Upper lobe of left lung (tissue), 6 donors: ENCODE data around the gene ACP5. TPM values are rescaled to one million over a fixed set of nuclear protein-coding genes. Genes with fewer than 3 reads are reported as not detected.

ENCODE experiments used
- ATAC-seq, 2 donors: fragments of 200-7000 bp; cut with Tn5 transposase; one replicate each; pipeline ENCODE4 v1.9.1; 2022; ENCODE audit warnings: mild to moderate bottlenecking in 2 of 2, moderate library complexity in 2 of 2; ENCODE audit not compliant: low FRiP score in 2 of 2
- DNase-seq, 2 donors: peaks; one replicate each; pipeline ENCODE4 v3.0.0-alpha.2; 2019 to 2020
- H3K27ac ChIP-seq, 4 donors: fragments of 200-600 bp; sonication (generic); one replicate each; pipeline ENCODE4 v1.5.1; 2016 to 2019
- H3K27me3 ChIP-seq, 4 donors: fragments of 200-600 bp; sonication (generic); one replicate each; pipeline ENCODE4 v1.5.1; 2017 to 2019
- H3K36me3 ChIP-seq, 4 donors: fragments of 200-600 bp; sonication (generic); one replicate each; pipeline ENCODE4 v1.5.1; 2016 to 2019
- H3K4me1 ChIP-seq, 4 donors: fragments of 200-600 bp; sonication (generic); one replicate each; pipeline ENCODE4 v1.5.1; 2018 to 2019
- H3K4me3 ChIP-seq, 4 donors: fragments of 200-600 bp; sonication (generic); one replicate each; pipeline ENCODE4 v1.5.1; 2017 to 2019; ENCODE audit warnings: mild to moderate bottlenecking in 2 of 4, moderate library complexity in 1 of 4
- H3K9me3 ChIP-seq, 4 donors: fragments of 200-600 bp; sonication (generic); one replicate each; pipeline ENCODE4 v1.5.1; 2018 to 2019
- EP300 ChIP-seq, 4 donors: sonication (generic); formaldehyde crosslinking; IDR thresholded peaks; one replicate each; pipeline ENCODE4 v1.5.1; 2017; ENCODE audit warnings: antibody characterized with exemption in 4 of 4, control low read depth in 2 of 4
- POLR2A ChIP-seq, 4 donors: fragments of 450-650 bp; IDR thresholded peaks; one replicate each; pipeline ENCODE4 v1.5.1; 2016 to 2017; ENCODE audit warnings: antibody characterized with exemption in 4 of 4, mild to moderate bottlenecking in 2 of 4
- POLR2AphosphoS5 ChIP-seq, 2 donors: sonication (generic); formaldehyde crosslinking; IDR thresholded peaks; one replicate each; pipeline ENCODE4 v1.5.1; 2017; ENCODE audit warnings: antibody characterized with exemption in 2 of 2
- WGBS, 2 donors: methylation state at CpG; one replicate each; pipeline ENCODE4 v1.1.5; 2017 to 2018; 5-methylcytosine and 5-hydroxymethylcytosine counted together
- total RNA-seq, 6 donors: library from RNA; depleted of rRNA in 4 of 6; stranded (reverse); fragments of >200 nt in 4 of 6; gene quantifications; one replicate each; pipeline versions ENCODE4 v1.1.0 to v1.2.1, GENCODE V29; 2016 to 2021
- TF ChIP-seq, protein P1 (sequence below), 6 experiments: fragments of 450-650 bp in 4 of 6; fragments of 200-600 bp in 2 of 6; sonication (generic) in 2 of 6; IDR thresholded peaks; one replicate each; pipeline ENCODE4 v1.5.1; 2016 to 2019; ENCODE audit warnings: antibody characterized with exemption in 6 of 6
- donor health status: DM: no; HTN: no; CAD: no; lungs with moderate emphysema.
- donor health status: DM: no; HTN: yes; CAD: no; lungs with severe emphysema.

ACP5 gene
- total RNA-seq, 6 donors from 2014 or later, result 169 to 650 (median 349) TPM

DNA sequence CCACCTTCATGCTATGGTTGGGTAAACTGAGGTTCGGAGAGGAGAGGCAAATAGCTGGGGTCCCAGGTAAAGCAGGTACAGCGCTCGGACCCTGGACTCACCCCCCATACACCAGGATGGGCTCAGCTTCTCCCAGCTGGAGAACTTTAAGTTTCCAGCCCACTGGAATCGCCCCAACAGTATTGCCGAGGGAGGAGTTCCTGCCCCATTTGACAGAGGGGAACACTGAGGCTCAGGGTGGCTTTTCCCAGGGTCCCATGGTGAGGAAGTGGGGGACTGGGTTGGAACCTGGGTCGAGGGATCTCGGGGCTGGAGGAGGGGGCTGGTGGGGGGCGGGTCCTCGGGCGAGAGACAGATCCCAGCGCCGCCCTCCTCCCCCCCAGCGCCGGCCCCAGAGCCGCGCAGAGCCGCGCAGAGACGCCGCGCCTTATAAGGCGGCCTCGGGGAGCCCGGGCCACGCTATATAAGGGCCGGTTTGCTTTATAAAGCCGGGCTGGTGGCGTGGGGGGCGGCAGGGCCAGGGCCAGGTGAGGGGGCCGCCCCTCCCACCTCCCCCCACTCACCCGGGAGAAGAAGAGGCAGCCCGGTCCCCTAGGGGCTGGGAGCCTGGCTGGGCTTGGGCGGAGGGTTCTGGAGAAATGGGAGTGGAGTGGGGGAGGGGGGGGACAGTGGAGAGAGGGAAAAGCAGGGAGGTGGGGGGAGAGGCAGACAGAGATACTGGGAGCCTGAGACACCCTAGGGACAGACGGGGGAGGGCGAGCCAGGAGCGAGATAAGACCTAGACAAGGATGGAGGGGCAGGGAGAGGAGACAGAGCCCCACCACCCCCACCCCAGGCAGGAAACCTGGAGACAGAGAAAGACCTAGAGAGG, 37.7 kb downstream of the ACP5 start:
- Histone ChIP-seq H3K9me3 (no peaks in the 10 kb centered on the region), H3K27me3 (peaks cover 0 to 13% (median 9%) of the 10 kb centered on the region in 4 donors), H3K4me1 (peaks cover 10 to 16% (median 16%) of the 10 kb centered on the region in 4 donors), H3K4me3 (peak overlapping the region in 3 of 4 donors; percentile 20 to 40 (median 23)), H3K36me3 (no peaks in the 10 kb centered on the region), H3K27ac (peak overlapping the region; percentile 6 to 77 (median 54))
- ATAC-seq, result no peak
- 24 to 25% methylated on average over 17 to 18 of the region's 36 CpGs for WGBS, 2 donors
- TF ChIP-seq POLR2AphosphoS5 (IDR thresholded peaks at IDR 0.05) (no peak), POLR2A (IDR thresholded peaks at IDR 0.05) (no peak), EP300 (IDR thresholded peaks at IDR 0.05) (no peak)
- TF ChIP-seq, protein P1, sequence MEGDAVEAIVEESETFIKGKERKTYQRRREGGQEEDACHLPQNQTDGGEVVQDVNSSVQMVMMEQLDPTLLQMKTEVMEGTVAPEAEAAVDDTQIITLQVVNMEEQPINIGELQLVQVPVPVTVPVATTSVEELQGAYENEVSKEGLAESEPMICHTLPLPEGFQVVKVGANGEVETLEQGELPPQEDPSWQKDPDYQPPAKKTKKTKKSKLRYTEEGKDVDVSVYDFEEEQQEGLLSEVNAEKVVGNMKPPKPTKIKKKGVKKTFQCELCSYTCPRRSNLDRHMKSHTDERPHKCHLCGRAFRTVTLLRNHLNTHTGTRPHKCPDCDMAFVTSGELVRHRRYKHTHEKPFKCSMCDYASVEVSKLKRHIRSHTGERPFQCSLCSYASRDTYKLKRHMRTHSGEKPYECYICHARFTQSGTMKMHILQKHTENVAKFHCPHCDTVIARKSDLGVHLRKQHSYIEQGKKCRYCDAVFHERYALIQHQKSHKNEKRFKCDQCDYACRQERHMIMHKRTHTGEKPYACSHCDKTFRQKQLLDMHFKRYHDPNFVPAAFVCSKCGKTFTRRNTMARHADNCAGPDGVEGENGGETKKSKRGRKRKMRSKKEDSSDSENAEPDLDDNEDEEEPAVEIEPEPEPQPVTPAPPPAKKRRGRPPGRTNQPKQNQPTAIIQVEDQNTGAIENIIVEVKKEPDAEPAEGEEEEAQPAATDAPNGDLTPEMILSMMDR (IDR thresholded peaks at IDR 0.05), result no peak
- DNase-seq, result peak in 1 of 2 donors; percentile 78

DNA sequence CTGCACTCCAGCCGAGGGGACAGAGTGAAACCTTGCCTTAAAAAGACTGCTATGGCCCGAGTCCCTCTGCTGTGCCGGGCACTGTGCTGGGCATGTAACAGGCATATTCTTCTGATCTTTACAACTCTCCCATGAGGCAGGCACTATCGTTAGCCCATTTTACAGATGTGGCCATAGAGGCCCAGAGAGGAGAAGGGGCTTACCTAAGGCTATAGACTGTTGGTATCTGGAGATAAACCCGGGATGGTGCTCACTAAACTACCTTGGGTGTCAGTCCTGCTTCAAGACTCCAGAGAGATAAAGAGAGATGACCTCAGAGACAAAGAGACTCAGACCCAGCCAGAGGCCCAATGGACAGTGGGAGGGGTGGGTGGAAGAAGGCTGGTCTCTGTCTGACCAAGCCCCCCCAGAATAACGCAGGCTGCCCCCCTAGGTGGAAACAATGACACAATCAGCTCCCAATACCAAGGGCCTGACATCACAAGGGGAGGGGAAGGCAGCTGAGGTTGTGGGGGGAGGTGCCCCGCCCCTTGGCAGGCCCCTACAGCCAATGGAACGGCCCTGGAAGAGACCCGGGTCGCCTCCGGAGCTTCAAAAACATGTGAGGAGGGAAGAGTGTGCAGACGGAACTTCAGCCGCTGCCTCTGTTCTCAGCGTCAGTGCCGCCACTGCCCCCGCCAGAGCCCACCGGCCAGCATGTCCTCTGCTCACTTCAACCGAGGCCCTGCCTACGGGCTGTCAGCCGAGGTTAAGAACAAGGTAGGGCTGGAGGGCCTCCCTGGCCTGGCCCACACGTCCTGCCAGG, 39.0 kb downstream of the ACP5 start, which contains the start of gene CNN1:
TSS of gene CNN1 (plus strand) at position 620 of the 805 bp plus-strand sequence. CDS start at position 697, 77 bp downstream.
- peaks cover 0 to 13% (median 9%) of the 10 kb centered on the region in 4 donors for H3K27me3 ChIP-seq

DNA sequence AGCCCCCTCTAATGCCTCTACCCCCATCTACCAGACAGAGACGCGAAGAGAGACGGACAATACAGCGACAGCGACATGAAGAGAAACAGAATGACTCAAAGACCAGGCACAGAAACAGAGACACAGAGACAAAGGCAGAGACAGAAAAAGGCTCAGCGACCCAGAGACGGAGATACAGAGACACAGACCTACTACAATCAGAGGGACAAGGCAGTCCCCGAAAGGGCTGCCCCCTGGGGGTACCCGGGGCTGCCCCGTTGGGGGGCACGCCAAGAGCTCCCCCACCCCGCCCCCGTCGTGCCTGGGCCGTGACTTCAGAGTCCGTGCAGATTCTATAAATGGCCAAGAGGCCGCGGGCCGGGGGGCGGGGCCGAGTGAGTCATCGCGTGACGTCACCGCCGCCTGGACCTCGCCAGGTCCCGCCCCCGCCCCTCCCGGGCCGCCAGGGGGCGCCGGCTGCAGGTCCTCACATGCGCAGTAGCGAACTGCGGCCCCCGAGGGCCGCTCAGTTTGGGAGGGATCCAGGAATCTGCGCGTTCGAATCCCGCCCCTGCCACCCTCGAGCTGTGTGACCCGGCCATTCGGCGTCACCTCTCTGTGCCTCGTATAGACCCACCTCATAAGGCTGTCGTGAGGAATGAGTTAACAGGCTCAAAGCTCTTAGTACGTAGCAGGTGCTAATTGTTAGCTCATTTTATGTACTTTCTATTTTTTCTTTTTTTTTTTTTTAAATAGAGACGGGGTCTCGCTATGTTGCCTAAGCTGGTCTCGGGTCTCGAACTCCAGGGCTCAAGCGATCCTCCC, 41.5 kb downstream of the ACP5 start:
- 17 to 18% methylated on average over 40 to 48 of the region's 54 CpGs for WGBS, 2 donors
- ATAC-seq, result peak; percentile 83 to 89

More for the DNA sequence above, 39.0 kb downstream of the ACP5 start, which contains the start of gene CNN1:
- 32 to 56% methylated on average over 6 to 20 of the region's 21 CpGs for WGBS, 2 donors
- Histone ChIP-seq H3K36me3 (no peaks in the 10 kb centered on the region), H3K4me1 (peaks cover 10 to 16% (median 16%) of the 10 kb centered on the region in 4 donors), H3K4me3 (peak within 1 kb of the TSS in 3 of 4 donors; percentile 20 to 40 (median 23)), H3K27ac (peak within 1 kb of the TSS; percentile 6 to 77 (median 54)), H3K9me3 (no peaks in the 10 kb centered on the region)
- peak in 1 of 2 donors; percentile 71 for DNase-seq
- ATAC-seq, result peak; percentile 7 to 86
- TF ChIP-seq POLR2A (IDR thresholded peaks at IDR 0.05) (no peak), EP300 (IDR thresholded peaks at IDR 0.05) (no peak), POLR2AphosphoS5 (IDR thresholded peaks at IDR 0.05) (no peak)
- TF ChIP-seq, protein P1 (IDR thresholded peaks at IDR 0.05), result no peak

More for the DNA sequence above, 41.5 kb downstream of the ACP5 start:
- no peaks in the 10 kb centered on the region for H3K9me3 ChIP-seq
- H3K27me3 ChIP-seq, result peaks cover 0 to 13% (median 9%) of the 10 kb centered on the region in 4 donors
- peaks cover 10 to 16% (median 16%) of the 10 kb centered on the region in 4 donors for H3K4me1 ChIP-seq
- peak; percentile 93 to 99 for DNase-seq
- peak overlapping the region; percentile 21 to 84 (median 74) for H3K27ac ChIP-seq
- H3K4me3 ChIP-seq, result peak overlapping the region in 3 of 4 donors; percentile 23 to 44 (median 42)
- no peaks in the 10 kb centered on the region for H3K36me3 ChIP-seq
- TF ChIP-seq EP300 (IDR thresholded peaks at IDR 0.05), result no peak
- TF ChIP-seq, protein P1 (IDR thresholded peaks at IDR 0.05), result peak; percentile 87 to 96 (median 94)
- TF ChIP-seq POLR2A (IDR thresholded peaks at IDR 0.05), result peak in 2 of 4 donors; percentile 18 to 52
